GM18519 (cell line): Measurements from ENCODE around the gene C3orf20.
A peak's percentile ranks its signal among the peaks of the same experiment; 100 is the strongest.

Experiments used
- ATAC-seq: cut with Tn5 transposase; IDR thresholded peaks from one replicate; pipeline ENCODE4 v1.9.1; 2021; ENCODE audit warnings: mild to moderate bottlenecking, moderate library complexity; ENCODE audit not compliant: unreplicated experiment, low FRiP score

C3orf20 gene

GRCh38 chr3:14771593-14772497 lies 96.9 kb downstream of the C3orf20 start:
- ATAC-seq = no peak

- ATAC-seq = no peak
Observed at GRCh38 chr3:14772533-14773138, 97.7 kb downstream of the C3orf20 start.

- ATAC-seq = no peak
Observed at GRCh38 chr3:14773281-14773680, 98.3 kb downstream of the C3orf20 start.

GRCh38 chr3:14773691-14774128 lies 98.8 kb downstream of the C3orf20 start:
- no peak for ATAC-seq

GRCh38 chr3:14774431-14774830 lies 99.5 kb downstream of the C3orf20 start:
- ATAC-seq = no peak

GRCh38 chr3:14775011-14775410 lies 100.1 kb downstream of the C3orf20 start:
- no peak for ATAC-seq

- ATAC-seq = no peak
Observed at GRCh38 chr3:14775563-14775962, 100.6 kb downstream of the C3orf20 start.

- ATAC-seq = no peak
Observed at GRCh38 chr3:14779069-14779685, 104.2 kb downstream of the C3orf20 start.

GRCh38 chr3:14780927-14781507 lies 106.1 kb downstream of the C3orf20 start:
- ATAC-seq = peak; percentile 71

GRCh38 chr3:14783480-14784086 lies 108.6 kb downstream of the C3orf20 start:
- no peak for ATAC-seq

- no peak for ATAC-seq
Observed at GRCh38 chr3:14784087-14784681, 109.2 kb downstream of the C3orf20 start.

GRCh38 chr3:14785207-14786155 lies 110.5 kb downstream of the C3orf20 start:
- ATAC-seq = no peak

GRCh38 chr3:14786369-14786768 lies 111.4 kb downstream of the C3orf20 start:
- ATAC-seq = no peak

GRCh38 chr3:14787630-14788029 lies 112.7 kb downstream of the C3orf20 start:
- ATAC-seq = no peak

GRCh38 chr3:14788644-14789043 lies 113.7 kb downstream of the C3orf20 start:
- ATAC-seq = no peak

- ATAC-seq = no peak
Observed at GRCh38 chr3:14789221-14789620, 114.3 kb downstream of the C3orf20 start.

GRCh38 chr3:14789640-14790285 lies 114.8 kb downstream of the C3orf20 start:
- no peak for ATAC-seq

- ATAC-seq = no peak
Observed at GRCh38 chr3:14791343-14791945, 116.5 kb downstream of the C3orf20 start.
